CD14-positive monocyte (primary cell): ENCODE results near the gene DGKI. TPM values are rescaled to one million over a fixed set of nuclear protein-coding genes. Genes with fewer than 3 reads are reported as not detected.

ENCODE experiments used
- DNase-seq, 3 donors: peaks; one replicate each; pipeline ENCODE4 v3.0.0-alpha.2; 2011 to 2022
- H2AFZ ChIP-seq: 2 replicates; pipeline ENCODE4 v1.6.0; 2012; ENCODE audit warnings: mild to moderate bottlenecking, low read depth, low read length, inconsistent platforms; ENCODE audit not compliant: insufficient read depth, poor library complexity, severe bottlenecking
- H3K27ac ChIP-seq, 2 donors: 1 replicate in 1 of 2; 2 replicates in 1 of 2; pipeline ENCODE4 v1.5.1; 2012 to 2013; ENCODE audit warnings: low read length in 2 of 2, control low read depth in 1 of 2, inconsistent platforms in 1 of 2, low read depth in 1 of 2, mild to moderate bottlenecking in 1 of 2
- H3K27me3 ChIP-seq, 2 donors: one replicate each; pipeline versions ENCODE4 v1.6.0 to v1.6.1; 2011 to 2013; ENCODE audit warnings: low read length in 2 of 2; ENCODE audit not compliant: control insufficient read depth in 2 of 2, insufficient read depth in 2 of 2
- H3K36me3 ChIP-seq, 2 donors: replicated peaks in 1 of 2; 1 replicate in 1 of 2; 2 replicates in 1 of 2; pipeline versions ENCODE4 v1.5.1 to v1.6.1; 2012 to 2013; ENCODE audit warnings: low read length in 2 of 2, control low read depth in 1 of 2, inconsistent platforms in 1 of 2, mild to moderate bottlenecking in 1 of 2; ENCODE audit not compliant: insufficient read depth in 2 of 2, control insufficient read depth in 1 of 2
- H3K4me1 ChIP-seq, 2 donors: 1 replicate in 1 of 2; 2 replicates in 1 of 2; pipeline versions ENCODE4 v1.5.1 to v1.6.1; 2012 to 2013; ENCODE audit warnings: low read length in 2 of 2, control low read depth in 1 of 2, inconsistent platforms in 1 of 2, mild to moderate bottlenecking in 1 of 2, moderate library complexity in 1 of 2; ENCODE audit not compliant: insufficient read depth in 2 of 2, control insufficient read depth in 1 of 2
- H3K4me2 ChIP-seq: replicated peaks from 2 replicates; pipeline ENCODE3; 2012; ENCODE audit warnings: low read length, moderate library complexity, mild to moderate bottlenecking; ENCODE audit not compliant: poor library complexity, severe bottlenecking; ENCODE audit errors: extremely low read depth
- H3K4me3 ChIP-seq, 3 experiments: fragments of 200-600 bp in 1 of 3; sonication (generic) in 1 of 3; replicated peaks in 1 of 3; 1 replicate in 2 of 3; 2 replicates in 1 of 3; pipeline ENCODE4 v1.5.1; 2011 to 2013; ENCODE audit warnings: low read length in 3 of 3, mild to moderate bottlenecking in 3 of 3, control low read depth in 2 of 3, low read depth in 2 of 3, inconsistent platforms in 1 of 3, moderate library complexity in 1 of 3
- H3K79me2 ChIP-seq: 2 replicates; pipeline ENCODE4 v1.6.0; 2012; ENCODE audit warnings: mild to moderate bottlenecking, control low read depth, inconsistent platforms, low read length, moderate library complexity; ENCODE audit not compliant: insufficient read depth
- H3K9ac ChIP-seq: 2 replicates; pipeline ENCODE4 v1.6.0; 2017; ENCODE audit warnings: low read length, mild to moderate bottlenecking; ENCODE audit not compliant: insufficient read depth, poor library complexity, severe bottlenecking
- H3K9me3 ChIP-seq, 2 donors: replicated peaks in 1 of 2; 1 replicate in 1 of 2; 2 replicates in 1 of 2; pipeline versions ENCODE4 v1.5.1 to v1.6.1; 2012 to 2013; ENCODE audit warnings: low read length in 2 of 2, control low read depth in 1 of 2; ENCODE audit not compliant: control insufficient read depth in 1 of 2, insufficient read depth in 1 of 2
- H4K20me1 ChIP-seq: 2 replicates; pipeline ENCODE4 v1.6.0; 2012; ENCODE audit warnings: mild to moderate bottlenecking, low read length, control low read depth, moderate library complexity; ENCODE audit not compliant: insufficient read depth
- H3K27ac Mint-ChIP-seq, 7 donors: one replicate each; pipeline ENCODE4 v1.8.0; 2020; ENCODE audit warnings: mild to moderate bottlenecking in 7 of 7, mixed read lengths in 7 of 7, moderate library complexity in 6 of 7, inconsistent platforms in 2 of 7
- H3K27me3 Mint-ChIP-seq, 3 donors: one replicate each; pipeline ENCODE4 v1.8.0; 2021 to 2022; ENCODE audit warnings: low read depth in 3 of 3, mild to moderate bottlenecking in 3 of 3, mixed read lengths in 3 of 3, moderate library complexity in 3 of 3, inconsistent platforms in 1 of 3
- H3K36me3 Mint-ChIP-seq, 2 donors: one replicate each; pipeline ENCODE4 v1.8.0; 2020; ENCODE audit warnings: mixed read lengths in 2 of 2, inconsistent platforms in 1 of 2, mild to moderate bottlenecking in 1 of 2
- H3K4me1 Mint-ChIP-seq: one replicate; pipeline ENCODE4 v1.8.0; 2020; ENCODE audit warnings: mild to moderate bottlenecking, mixed read lengths
- H3K4me3 Mint-ChIP-seq, 2 donors: one replicate each; pipeline ENCODE4 v1.8.0; 2020; ENCODE audit warnings: mild to moderate bottlenecking in 2 of 2, mixed read lengths in 2 of 2, moderate library complexity in 1 of 2
- H3K9me3 Mint-ChIP-seq, 7 donors: one replicate each; pipeline ENCODE4 v1.8.0; 2020 to 2022; ENCODE audit warnings: mixed read lengths in 7 of 7, mild to moderate bottlenecking in 6 of 7, moderate library complexity in 6 of 7, inconsistent platforms in 2 of 7
- CTCF ChIP-seq: fragments of 200-600 bp; IDR thresholded peaks from one replicate; pipeline ENCODE4 v1.8.0; 2022; ENCODE audit warnings: antibody characterized with exemption, mild to moderate bottlenecking
- WGBS: methylation state at CpG from one replicate; pipeline ENCODE4 v1.1.5; 2013; ENCODE audit warnings: missing lambda C conversion rate; ENCODE audit not compliant: insufficient coverage; 5-methylcytosine and 5-hydroxymethylcytosine counted together
- intact Hi-C, 2 donors: fragments of 100-400 bp; cut with micrococcal nuclease; formaldehyde crosslinking; loops; one replicate each; pipeline versions ENCODE4 v1.15.0 to v1.15.1; 2023
- polyA plus RNA-seq, 3 donors: library from polyadenylated mRNA; depleted of rRNA in 1 of 3; unstranded in 2 of 3; stranded (reverse) in 1 of 3; fragments of 300-500 nt in 2 of 3; fragments of >200 nt in 1 of 3; fragmentation: Illumina TruSeq in 2 of 3; gene quantifications; 1 replicate in 2 of 3; 2 replicates in 1 of 3; pipeline ENCODE4 v1.2.3, GENCODE V29; 2012 to 2021

Gene DGKI
- polyA plus RNA-seq, 3 donors, result not detected

- H3K27ac ChIP-seq, result no peak overlapping the region
- no peaks in the 10 kb centered on the region for H3K9me3 ChIP-seq
- 44% methylated on average over 5 of the region's 7 CpGs for WGBS
- Mint-ChIP-seq H3K4me3 (no peak overlapping the region), H3K36me3 (no peaks in the 10 kb centered on the region), H3K9me3 (peaks cover 0 to 3% (median 0%) of the 10 kb centered on the region in 7 donors), H3K27ac (no peak overlapping the region), H3K27me3 (peaks cover 0 to 5% (median 3%) of the 10 kb centered on the region in 3 donors), H3K4me1 (peaks cover 12% of the 10 kb centered on the region)
- no peaks in the 10 kb centered on the region for H3K79me2 ChIP-seq
- intact Hi-C loops, result no loop called here
- H3K27me3 ChIP-seq, result no peaks in the 10 kb centered on the region
- peak overlapping the region; percentile 12 for H3K4me2 ChIP-seq
- H2AFZ ChIP-seq, result no peak overlapping the region
- H4K20me1 ChIP-seq, result no peaks in the 10 kb centered on the region
- TF ChIP-seq CTCF, result no peak
- peaks cover 8 to 9% of the 10 kb centered on the region in 2 donors for H3K4me1 ChIP-seq
- DNase-seq, result peak in 2 of 3 donors; percentile 0 to 4
- no peak overlapping the region for H3K4me3 ChIP-seq
- no peak overlapping the region for H3K9ac ChIP-seq
- no peaks in the 10 kb centered on the region for H3K36me3 ChIP-seq
These were observed 128.9 kb downstream of the DGKI start for GRCh38 chr7:137717811-137718271.

GRCh38 chr7:137717045-137717444, 129.7 kb downstream of the DGKI start:
- WGBS, result 83% methylated on average over 1 of the region's 3 CpGs
- no peak overlapping the region for H3K27ac Mint-ChIP-seq
- no peaks in the 10 kb centered on the region for H3K27me3 ChIP-seq

More at GRCh38 chr7:137717045-137717444, 129.7 kb downstream of the DGKI start:
- TF ChIP-seq CTCF, result no peak
- H2AFZ ChIP-seq, result no peak overlapping the region
- no peaks in the 10 kb centered on the region for H4K20me1 ChIP-seq
- H3K4me3 ChIP-seq, result no peak overlapping the region
- intact Hi-C loops, result no loop called here
- H3K4me1 ChIP-seq, result peaks cover 8 to 9% of the 10 kb centered on the region in 2 donors
- H3K9me3 Mint-ChIP-seq, result peaks cover 0 to 3% (median 0%) of the 10 kb centered on the region in 7 donors
- no peak overlapping the region for H3K4me3 Mint-ChIP-seq
- no peaks in the 10 kb centered on the region for H3K9me3 ChIP-seq
- H3K9ac ChIP-seq, result no peak overlapping the region
- H3K4me1 Mint-ChIP-seq, result peaks cover 12% of the 10 kb centered on the region
- no peaks in the 10 kb centered on the region for H3K79me2 ChIP-seq
- H3K4me2 ChIP-seq, result no peak overlapping the region
- no peaks in the 10 kb centered on the region for H3K36me3 Mint-ChIP-seq
- no peaks in the 10 kb centered on the region for H3K36me3 ChIP-seq
- peaks cover 2 to 8% (median 3%) of the 10 kb centered on the region in 3 donors for H3K27me3 Mint-ChIP-seq
- no peak for DNase-seq
- no peak overlapping the region for H3K27ac ChIP-seq
